ENCODE data around the gene WLS.

The WLS gene

DNA sequence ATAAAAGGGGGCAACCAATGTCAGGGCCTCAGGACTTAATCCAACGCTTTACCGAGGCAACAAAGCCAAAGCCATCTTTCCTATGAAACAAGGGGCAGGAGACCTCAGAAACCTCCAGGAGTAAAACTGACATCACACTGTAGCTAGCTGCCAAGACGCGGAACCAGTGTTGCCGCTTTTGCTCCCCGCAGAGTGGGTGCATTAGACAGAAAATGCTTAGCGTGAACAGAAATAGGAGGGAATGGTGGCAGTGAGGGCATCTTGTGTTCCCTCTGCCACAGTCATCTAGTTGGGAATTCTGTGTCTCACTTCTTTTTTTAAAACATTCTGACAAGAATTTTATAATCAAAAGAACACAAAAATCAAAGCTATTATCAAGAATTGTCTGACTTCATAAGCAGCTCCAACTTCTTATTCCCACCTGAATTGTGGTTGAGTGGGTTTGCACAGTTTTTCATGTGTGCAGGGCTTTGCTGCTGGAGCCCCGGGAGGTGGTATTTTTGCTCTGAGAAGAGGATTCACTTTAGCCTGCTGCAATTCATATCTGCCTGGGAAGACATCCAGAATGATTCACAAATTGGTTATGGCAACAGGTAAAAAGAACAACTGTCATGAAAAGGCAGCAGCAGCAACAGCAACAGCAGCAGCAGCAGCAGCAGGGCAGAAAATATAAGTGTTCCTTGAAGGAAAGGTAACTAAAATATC, 99.7 kb downstream of the WLS start:
- TF ChIP-seq, protein P1, sequence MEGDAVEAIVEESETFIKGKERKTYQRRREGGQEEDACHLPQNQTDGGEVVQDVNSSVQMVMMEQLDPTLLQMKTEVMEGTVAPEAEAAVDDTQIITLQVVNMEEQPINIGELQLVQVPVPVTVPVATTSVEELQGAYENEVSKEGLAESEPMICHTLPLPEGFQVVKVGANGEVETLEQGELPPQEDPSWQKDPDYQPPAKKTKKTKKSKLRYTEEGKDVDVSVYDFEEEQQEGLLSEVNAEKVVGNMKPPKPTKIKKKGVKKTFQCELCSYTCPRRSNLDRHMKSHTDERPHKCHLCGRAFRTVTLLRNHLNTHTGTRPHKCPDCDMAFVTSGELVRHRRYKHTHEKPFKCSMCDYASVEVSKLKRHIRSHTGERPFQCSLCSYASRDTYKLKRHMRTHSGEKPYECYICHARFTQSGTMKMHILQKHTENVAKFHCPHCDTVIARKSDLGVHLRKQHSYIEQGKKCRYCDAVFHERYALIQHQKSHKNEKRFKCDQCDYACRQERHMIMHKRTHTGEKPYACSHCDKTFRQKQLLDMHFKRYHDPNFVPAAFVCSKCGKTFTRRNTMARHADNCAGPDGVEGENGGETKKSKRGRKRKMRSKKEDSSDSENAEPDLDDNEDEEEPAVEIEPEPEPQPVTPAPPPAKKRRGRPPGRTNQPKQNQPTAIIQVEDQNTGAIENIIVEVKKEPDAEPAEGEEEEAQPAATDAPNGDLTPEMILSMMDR (IDR thresholded peaks at IDR 0.05; ENCODE audit: low read depth, low read length): no peak
- no peak overlapping the region for H3K4me3 ChIP-seq (ENCODE audit: low read depth, low read length)
- H3K36me3 ChIP-seq: no peaks in the 10 kb centered on the region
- no peak for DNase-seq
- H3K27me3 ChIP-seq (ENCODE audit: insufficient read depth, low read depth, severe bottlenecking): no peaks in the 10 kb centered on the region
- H3K9me3 ChIP-seq (ENCODE audit: severe bottlenecking): no peaks in the 10 kb centered on the region
- no peak overlapping the region for H3K27ac ChIP-seq

DNA sequence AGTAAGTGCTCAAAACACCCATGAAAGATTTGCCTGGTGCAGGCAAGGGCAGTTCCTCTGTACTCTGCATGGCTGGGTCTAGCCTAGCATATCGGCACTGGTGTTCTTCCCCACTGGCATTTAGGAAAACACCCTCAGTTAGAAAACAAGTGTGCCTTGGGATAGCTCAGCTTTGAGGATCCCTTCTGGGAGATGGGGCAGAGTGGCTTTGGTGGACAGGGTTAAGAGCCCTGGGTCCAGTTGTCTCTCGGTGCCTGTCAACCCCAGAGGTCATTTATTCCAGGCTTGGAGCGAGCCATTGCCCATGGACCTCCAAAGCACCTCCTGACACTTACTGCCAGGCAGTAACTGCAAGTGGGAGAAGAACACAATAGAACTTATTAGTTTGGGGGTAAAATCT, 101.1 kb downstream of the WLS start:
- Histone ChIP-seq H3K9me3 (ENCODE audit: severe bottlenecking) (no peaks in the 10 kb centered on the region), H3K27me3 (ENCODE audit: insufficient read depth, low read depth, severe bottlenecking) (no peaks in the 10 kb centered on the region), H3K4me3 (ENCODE audit: low read depth, low read length) (no peak overlapping the region), H3K36me3 (no peaks in the 10 kb centered on the region), H3K27ac (no peak overlapping the region)
- TF ChIP-seq, protein P1 (IDR thresholded peaks at IDR 0.05; ENCODE audit: low read depth, low read length): no peak
- DNase-seq: no peak

DNA sequence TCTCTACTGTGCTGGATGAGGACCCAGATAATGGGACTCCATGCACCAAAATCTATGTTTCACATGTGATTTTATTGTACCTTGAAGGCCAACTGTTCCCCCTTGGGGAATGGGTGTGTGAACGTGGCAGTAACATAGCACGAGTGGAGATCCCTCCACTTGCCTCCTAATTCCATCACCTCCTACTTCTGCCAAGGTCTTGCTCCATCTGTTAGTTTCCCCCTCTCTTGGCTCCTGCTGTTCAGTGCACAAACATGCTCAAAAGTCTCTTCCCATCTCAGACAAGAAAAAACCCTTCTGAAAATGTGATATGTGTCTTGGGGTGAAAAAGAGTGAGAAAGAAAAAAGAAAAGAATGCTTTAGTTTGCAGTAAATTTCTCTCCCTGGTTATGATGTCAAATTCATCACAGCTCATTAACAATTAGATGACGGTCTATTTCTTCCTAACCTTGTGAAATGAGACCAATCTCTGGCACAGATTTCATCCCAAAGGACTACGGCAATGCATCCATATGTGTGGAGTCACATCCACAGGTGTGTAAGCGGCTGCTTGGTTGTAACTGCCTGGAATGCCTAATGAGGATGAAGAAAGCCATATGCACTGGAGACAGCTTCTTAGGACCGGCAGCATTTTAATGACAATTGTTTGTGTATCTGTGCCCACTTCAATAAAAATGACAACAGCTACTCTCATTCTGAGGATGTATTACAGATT, 102.6 kb downstream of the WLS start:
- Histone ChIP-seq H3K9me3 (ENCODE audit: severe bottlenecking) (no peaks in the 10 kb centered on the region), H3K27ac (no peak overlapping the region), H3K4me3 (ENCODE audit: low read depth, low read length) (no peak overlapping the region), H3K36me3 (no peaks in the 10 kb centered on the region; the same call in 1 of the 2 replicates), H3K27me3 (ENCODE audit: insufficient read depth, low read depth, severe bottlenecking) (no peaks in the 10 kb centered on the region)
- DNase-seq: no peak
- TF ChIP-seq, protein P1 (IDR thresholded peaks at IDR 0.05; ENCODE audit: low read depth, low read length): no peak

DNA sequence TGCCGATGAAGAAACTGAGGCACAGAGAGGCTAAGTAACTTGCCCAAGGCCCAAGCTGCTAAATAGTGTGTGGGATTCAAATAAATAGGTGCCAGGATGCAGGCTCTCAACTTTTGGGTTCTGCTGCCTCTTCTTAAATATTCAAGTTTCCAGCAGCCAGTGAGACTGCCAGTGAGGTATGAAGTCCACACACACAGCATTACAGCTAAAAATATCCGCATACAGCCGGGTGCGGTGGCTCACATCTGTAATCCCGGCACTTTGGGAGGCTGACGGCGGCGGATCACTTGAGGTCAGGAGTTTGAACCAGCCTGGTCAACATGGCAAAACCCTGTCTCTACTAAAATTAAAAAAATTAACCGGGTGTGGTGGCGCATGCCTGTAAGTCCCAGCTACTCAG, 103.5 kb downstream of the WLS start:
- Histone ChIP-seq H3K9me3 (ENCODE audit: severe bottlenecking) (no peaks in the 10 kb centered on the region), H3K27ac (no peak overlapping the region), H3K4me3 (ENCODE audit: low read depth, low read length) (no peak overlapping the region), H3K27me3 (ENCODE audit: insufficient read depth, low read depth, severe bottlenecking) (no peaks in the 10 kb centered on the region), H3K36me3 (no peaks in the 10 kb centered on the region; the same call in 1 of the 2 replicates)
- TF ChIP-seq, protein P1 (IDR thresholded peaks at IDR 0.05; ENCODE audit: low read depth, low read length): no peak
- no peak for DNase-seq

DNA sequence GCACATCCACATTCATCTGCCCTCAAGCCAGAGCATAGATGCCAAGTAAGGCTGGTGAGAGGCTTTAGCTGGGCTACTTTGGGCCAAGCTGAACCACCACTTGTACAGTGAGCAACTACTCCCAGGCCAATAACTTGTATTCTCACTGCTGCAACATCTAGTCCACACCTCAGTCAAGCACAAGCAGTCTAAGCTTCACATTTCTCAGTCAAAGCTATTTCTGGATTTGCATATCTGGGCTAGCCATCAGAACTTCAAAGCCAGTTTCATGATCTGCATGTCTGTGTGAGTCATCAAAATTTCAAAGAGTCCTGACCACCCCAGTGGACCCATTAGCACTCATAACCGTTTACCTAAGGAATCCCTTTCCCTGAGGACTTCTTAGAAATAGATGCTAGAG, 104.2 kb downstream of the WLS start:
- H3K27ac ChIP-seq: no peak overlapping the region
- H3K36me3 ChIP-seq: no peaks in the 10 kb centered on the region; the same call in 1 of the 2 replicates
- no peak for DNase-seq
- no peaks in the 10 kb centered on the region for H3K27me3 ChIP-seq (ENCODE audit: insufficient read depth, low read depth, severe bottlenecking)
- H3K4me3 ChIP-seq (ENCODE audit: low read depth, low read length): no peak overlapping the region
- TF ChIP-seq, protein P1 (IDR thresholded peaks at IDR 0.05; ENCODE audit: low read depth, low read length): no peak
- H3K9me3 ChIP-seq (ENCODE audit: severe bottlenecking): no peaks in the 10 kb centered on the region

Data from WERI-Rb-1 (cell line).